PC-3 (cell line): ENCODE data around the gene C1QB. TPM values are rescaled to one million over a fixed set of nuclear protein-coding genes. Genes with fewer than 3 reads are reported as not detected.

Experiments
- ATAC-seq: fragments of 200-7000 bp; cut with Tn5 transposase; 2 replicates; pipeline ENCODE4 v1.9.1; 2020; ENCODE audit warnings: mild to moderate bottlenecking, moderate library complexity
- BruUV-seq: library from RNA; stranded (reverse); fragments of 400-500 nt; replicated peaks from 2 replicates; lab custom pipeline; 2021; lab: Mats Ljungman, UMichigan
- CTCF ChIA-PET: fragments of 300-600 bp; sonication (Branson Sonifier 250); formaldehyde crosslinking; loops from one replicate; lab custom pipeline; 2022; ENCODE audit warnings: antibody characterized with exemption; lab: Charles Lee
- POLR2A ChIA-PET: fragments of 300-600 bp; sonication (Branson Sonifier 250); formaldehyde crosslinking; loops from one replicate; lab custom pipeline; 2022; ENCODE audit warnings: antibody characterized with exemption; ENCODE audit not compliant: unreplicated experiment; lab: Charles Lee
- DNase-seq: peaks from one replicate; pipeline ENCODE4 v3.0.0-alpha.2; 2015
- H2AFZ ChIP-seq: fragments of 300-600 bp; sonication (generic); 2 replicates; pipeline ENCODE4 v1.6.0; 2016; ENCODE audit warnings: antibody characterized with exemption, low read length
- H3F3A ChIP-seq: fragments of 300-600 bp; sonication (generic); one replicate; pipeline ENCODE4 v1.6.0; 2017; ENCODE audit warnings: antibody characterized with exemption, low read length, control low read depth, mild to moderate bottlenecking; ENCODE audit not compliant: unreplicated experiment
- H3K27ac ChIP-seq: fragments of 300-600 bp; sonication (generic); 2 replicates; pipeline ENCODE4 v1.5.1; 2016; ENCODE audit warnings: mild to moderate bottlenecking, low read length
- H3K27me3 ChIP-seq: fragments of 300-600 bp; sonication (generic); 2 replicates; pipeline ENCODE4 v1.6.1; 2016; ENCODE audit warnings: low read length, mixed read lengths
- H3K36me3 ChIP-seq: fragments of 300-600 bp; sonication (generic); 2 replicates; pipeline ENCODE4 v1.6.1; 2016; ENCODE audit warnings: low read depth, mixed run types, low read length, mixed read lengths
- H3K4me1 ChIP-seq: fragments of 300-600 bp; sonication (generic); 2 replicates; pipeline ENCODE4 v1.5.1; 2016; ENCODE audit warnings: low read length; ENCODE audit not compliant: insufficient read depth
- H3K4me2 ChIP-seq: fragments of 300-600 bp; sonication (generic); 2 replicates; pipeline ENCODE4 v1.6.0; 2016; ENCODE audit warnings: low read length
- H3K4me3 ChIP-seq: fragments of 300-600 bp; sonication (generic); 2 replicates; pipeline ENCODE4 v1.5.1; 2016; ENCODE audit warnings: mild to moderate bottlenecking, low read length, mixed read lengths
- H3K79me2 ChIP-seq: fragments of 300-600 bp; sonication (generic); 2 replicates; pipeline ENCODE4 v1.6.1; 2017; ENCODE audit warnings: low read length, mixed read lengths
- H3K9ac ChIP-seq: fragments of 300-600 bp; sonication (generic); 2 replicates; pipeline ENCODE4 v1.6.0; 2016; ENCODE audit warnings: mild to moderate bottlenecking, low read length
- H3K9me2 ChIP-seq: fragments of 300-600 bp; sonication (generic); replicated peaks from 2 replicates; pipeline ENCODE4 v1.6.1; 2016; ENCODE audit warnings: mixed run types, low read length, mixed read lengths
- H3K9me3 ChIP-seq: fragments of 300-600 bp; sonication (generic); 2 replicates; pipeline ENCODE4 v1.6.1; 2016; ENCODE audit warnings: low read length, mixed read lengths
- H4K20me1 ChIP-seq: fragments of 300-600 bp; sonication (generic); 2 replicates; pipeline ENCODE4 v1.6.1; 2016; ENCODE audit warnings: low read length, mixed read lengths
- EZH2 ChIP-seq: fragments of 300-600 bp; sonication (generic); IDR thresholded peaks from one replicate; pipeline ENCODE4 v1.6.1; 2017; ENCODE audit warnings: antibody characterized with exemption, mild to moderate bottlenecking, low read length; ENCODE audit not compliant: unreplicated experiment
- EZH2phosphoT487 ChIP-seq: fragments of 300-600 bp; sonication (generic); IDR thresholded peaks from 2 replicates; pipeline ENCODE4 v1.6.1; 2018; ENCODE audit warnings: mild to moderate bottlenecking, antibody characterized with exemption, low read length, borderline replicate concordance
- intact Hi-C: fragments of 100-400 bp; cut with micrococcal nuclease; formaldehyde crosslinking; loops from 2 replicates; pipeline ENCODE4 v1.9.0; 2023
- total RNA-seq: library from RNA; depleted of rRNA; stranded (reverse); fragments of >200 nt; gene quantifications from 2 replicates; pipeline ENCODE4 v1.2.3, GENCODE V29; 2014
- TF ChIP-seq, protein P1 (sequence below): fragments of 300-600 bp; sonication (generic); conservative IDR thresholded peaks from 2 replicates; pipeline ENCODE4 v1.5.1; 2017; ENCODE audit warnings: antibody characterized with exemption, low read depth, mild to moderate bottlenecking, low read length

Gene C1QB
- total RNA-seq, 1 experiment from 2014 or later, result not detected

DNA sequence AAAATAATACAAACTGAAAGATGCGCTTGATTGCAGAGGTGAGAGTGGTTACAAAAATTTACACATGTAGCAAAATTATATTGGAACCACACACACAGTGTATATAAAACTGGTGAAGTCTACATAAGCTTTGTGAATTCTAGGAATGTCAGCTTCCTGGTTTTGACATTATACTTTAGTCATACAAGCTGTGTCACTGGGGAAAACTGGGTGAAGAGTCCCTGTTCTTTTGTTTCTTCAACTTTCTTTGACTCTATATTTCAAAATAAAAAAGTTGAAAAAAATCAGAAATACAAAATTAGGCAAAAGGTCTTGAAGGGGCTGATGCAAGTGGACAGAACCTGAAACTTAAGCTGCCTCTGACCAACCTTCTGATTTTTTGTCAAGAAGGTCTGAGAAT, 6.7 kb upstream of the C1QB start:
- Histone ChIP-seq H3K4me3 (no peak overlapping the region), H3K27ac (no peak overlapping the region), H3K9me2 (no peaks in the 10 kb centered on the region), H3K4me1 (peaks cover 15% of the 10 kb centered on the region), H3K4me2 (peak overlapping the region; percentile 52), H3K36me3 (no peaks in the 10 kb centered on the region), H3F3A (no peaks in the 10 kb centered on the region), H3K9me3 (no peaks in the 10 kb centered on the region), H3K9ac (no peak overlapping the region), H4K20me1 (no peaks in the 10 kb centered on the region), H3K27me3 (no peaks in the 10 kb centered on the region), H2AFZ (no peak overlapping the region), H3K79me2 (no peaks in the 10 kb centered on the region)
- TF ChIP-seq EZH2 (no peak), EZH2phosphoT487 (no peak)
- intact Hi-C loops, result no loop called here
- POLR2A ChIA-PET, result interaction anchor here (0.6 kb wide), 1 partner anchor 9 kb away, joined by 3 read pairs; no protein-coding TSS in a partner anchor
- DNase-seq (peak; percentile 52), ATAC-seq (no peak)
- CTCF ChIA-PET, result no interaction called here
- no TSS peak for BruUV-seq

DNA sequence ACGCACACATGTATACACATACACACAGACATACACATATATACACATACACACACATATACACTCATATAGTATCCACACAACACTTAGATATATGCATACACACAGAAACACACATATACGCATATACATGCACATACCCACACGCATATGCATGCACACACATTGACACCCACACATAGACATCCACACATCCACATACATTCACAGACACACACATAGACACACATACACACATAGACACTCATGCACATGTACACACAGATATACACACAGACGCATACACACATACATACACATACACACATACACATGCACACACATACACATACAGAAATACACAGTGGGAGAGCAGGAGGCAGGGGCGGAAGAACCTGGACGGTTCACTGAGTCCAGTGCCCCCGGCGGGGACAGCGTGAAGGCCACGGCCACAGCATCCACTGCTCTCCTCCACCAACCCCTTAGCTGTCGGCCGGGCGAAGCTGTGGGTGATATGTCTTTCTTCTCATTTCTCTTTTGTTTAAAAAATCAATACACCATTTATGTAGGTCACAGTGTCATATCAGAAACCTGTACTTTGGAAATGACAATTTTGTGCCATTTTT, 2.8 kb upstream of the C1QB start:
- Histone ChIP-seq H4K20me1 (no peaks in the 10 kb centered on the region), H3K4me1 (peaks cover 15% of the 10 kb centered on the region), H3K9me3 (no peaks in the 10 kb centered on the region), H3F3A (no peaks in the 10 kb centered on the region), H3K4me3 (no peak overlapping the region), H3K36me3 (no peaks in the 10 kb centered on the region), H3K9me2 (no peaks in the 10 kb centered on the region), H3K9ac (no peak overlapping the region), H2AFZ (no peak overlapping the region), H3K27ac (no peak overlapping the region), H3K79me2 (no peaks in the 10 kb centered on the region), H3K27me3 (no peaks in the 10 kb centered on the region), H3K4me2 (no peak overlapping the region)
- intact Hi-C loops, result no loop called here
- ChIA-PET CTCF (no interaction called here), POLR2A (no interaction called here)
- no TSS peak for BruUV-seq
- no peak for TF ChIP-seq EZH2phosphoT487
- no peak for TF ChIP-seq EZH2
- TF ChIP-seq, protein P1, sequence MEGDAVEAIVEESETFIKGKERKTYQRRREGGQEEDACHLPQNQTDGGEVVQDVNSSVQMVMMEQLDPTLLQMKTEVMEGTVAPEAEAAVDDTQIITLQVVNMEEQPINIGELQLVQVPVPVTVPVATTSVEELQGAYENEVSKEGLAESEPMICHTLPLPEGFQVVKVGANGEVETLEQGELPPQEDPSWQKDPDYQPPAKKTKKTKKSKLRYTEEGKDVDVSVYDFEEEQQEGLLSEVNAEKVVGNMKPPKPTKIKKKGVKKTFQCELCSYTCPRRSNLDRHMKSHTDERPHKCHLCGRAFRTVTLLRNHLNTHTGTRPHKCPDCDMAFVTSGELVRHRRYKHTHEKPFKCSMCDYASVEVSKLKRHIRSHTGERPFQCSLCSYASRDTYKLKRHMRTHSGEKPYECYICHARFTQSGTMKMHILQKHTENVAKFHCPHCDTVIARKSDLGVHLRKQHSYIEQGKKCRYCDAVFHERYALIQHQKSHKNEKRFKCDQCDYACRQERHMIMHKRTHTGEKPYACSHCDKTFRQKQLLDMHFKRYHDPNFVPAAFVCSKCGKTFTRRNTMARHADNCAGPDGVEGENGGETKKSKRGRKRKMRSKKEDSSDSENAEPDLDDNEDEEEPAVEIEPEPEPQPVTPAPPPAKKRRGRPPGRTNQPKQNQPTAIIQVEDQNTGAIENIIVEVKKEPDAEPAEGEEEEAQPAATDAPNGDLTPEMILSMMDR, result no peak
- no peak for DNase-seq
- ATAC-seq, result no peak

DNA sequence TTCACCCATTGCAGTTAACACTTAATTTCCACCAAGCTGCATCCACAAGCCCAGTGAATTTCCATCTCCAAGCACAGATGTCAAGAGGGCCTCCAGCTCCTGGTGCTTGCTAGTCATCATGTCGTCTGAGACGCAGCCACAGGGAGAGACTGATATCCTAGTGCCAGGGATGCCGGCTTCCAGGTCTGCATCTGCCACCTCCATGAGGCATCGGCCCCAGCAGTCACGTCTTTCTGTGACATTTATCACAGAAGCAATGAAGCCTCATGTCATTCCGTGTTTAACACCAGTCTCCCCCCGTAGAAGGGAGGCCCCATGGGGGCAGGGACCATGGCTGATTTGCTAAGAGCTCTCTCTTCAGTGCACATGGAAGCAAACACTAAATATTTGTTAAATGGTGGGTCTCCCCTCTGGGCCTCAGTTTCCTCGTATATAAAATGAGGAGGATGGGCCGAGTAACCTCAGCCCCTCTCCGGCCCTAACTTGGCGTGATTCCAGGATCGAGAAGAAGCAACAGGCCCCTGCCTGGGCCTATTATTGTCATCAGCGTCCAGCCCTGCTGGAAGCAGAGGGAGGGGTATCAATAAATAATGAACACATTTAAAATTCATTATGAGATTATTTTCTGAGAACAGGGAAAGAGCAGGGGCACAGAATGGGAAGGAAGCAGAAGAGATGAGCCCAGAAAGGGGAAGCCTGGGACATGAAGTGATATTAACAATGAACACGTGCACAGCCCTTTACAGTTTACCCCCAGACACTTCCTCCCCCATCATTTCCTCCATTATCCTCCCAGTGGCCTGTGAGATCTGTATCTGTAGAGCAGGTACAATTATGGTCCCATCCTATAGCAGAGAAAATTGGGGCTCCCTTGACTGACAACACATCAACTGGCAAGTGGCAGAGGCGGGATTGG, 837 bp upstream of the C1QB start:
- H3K4me1 ChIP-seq, result no peaks in the 10 kb centered on the region
- H3K9ac ChIP-seq, result no peak overlapping the region
- no peaks in the 10 kb centered on the region for H3K36me3 ChIP-seq
- ChIA-PET POLR2A (interaction anchor here (0.6 kb wide), 1 partner anchor 316 kb away, joined by 4 read pairs; no protein-coding TSS in a partner anchor), CTCF (no interaction called here)
- no peak overlapping the region for H3K4me2 ChIP-seq
- ATAC-seq (no peak), DNase-seq (no peak)
- H4K20me1 ChIP-seq, result no peaks in the 10 kb centered on the region
- H3K27ac ChIP-seq, result no peak overlapping the region
- no TSS peak for BruUV-seq
- no peak overlapping the region for H3K4me3 ChIP-seq
- H3F3A ChIP-seq, result no peaks in the 10 kb centered on the region
- H3K27me3 ChIP-seq, result peaks cover 7% of the 10 kb centered on the region; the same call in 1 of the 2 replicates
- intact Hi-C loops, result no loop called here
- no peaks in the 10 kb centered on the region for H3K79me2 ChIP-seq
- H2AFZ ChIP-seq, result no peak overlapping the region
- no peaks in the 10 kb centered on the region for H3K9me2 ChIP-seq
- no peaks in the 10 kb centered on the region for H3K9me3 ChIP-seq
- TF ChIP-seq EZH2phosphoT487 (no peak), EZH2 (no peak)
- TF ChIP-seq, protein P1, result no peak
